GM19025 (cell line): Measurements from ENCODE around the gene PI4K2B.
A peak's percentile ranks its signal among the peaks of the same experiment; 100 is the strongest.
"Not testable (repeated sequence)": the region's sequence is repeated elsewhere in the genome, so short reads cannot be mapped to it uniquely, and the experiment has no call there.

Experiments used
- ATAC-seq: cut with Tn5 transposase; IDR thresholded peaks from one replicate; pipeline ENCODE4 v1.9.1; 2021; ENCODE audit warnings: mild to moderate bottlenecking, low read depth, moderate library complexity; ENCODE audit not compliant: unreplicated experiment

The PI4K2B gene

DNA sequence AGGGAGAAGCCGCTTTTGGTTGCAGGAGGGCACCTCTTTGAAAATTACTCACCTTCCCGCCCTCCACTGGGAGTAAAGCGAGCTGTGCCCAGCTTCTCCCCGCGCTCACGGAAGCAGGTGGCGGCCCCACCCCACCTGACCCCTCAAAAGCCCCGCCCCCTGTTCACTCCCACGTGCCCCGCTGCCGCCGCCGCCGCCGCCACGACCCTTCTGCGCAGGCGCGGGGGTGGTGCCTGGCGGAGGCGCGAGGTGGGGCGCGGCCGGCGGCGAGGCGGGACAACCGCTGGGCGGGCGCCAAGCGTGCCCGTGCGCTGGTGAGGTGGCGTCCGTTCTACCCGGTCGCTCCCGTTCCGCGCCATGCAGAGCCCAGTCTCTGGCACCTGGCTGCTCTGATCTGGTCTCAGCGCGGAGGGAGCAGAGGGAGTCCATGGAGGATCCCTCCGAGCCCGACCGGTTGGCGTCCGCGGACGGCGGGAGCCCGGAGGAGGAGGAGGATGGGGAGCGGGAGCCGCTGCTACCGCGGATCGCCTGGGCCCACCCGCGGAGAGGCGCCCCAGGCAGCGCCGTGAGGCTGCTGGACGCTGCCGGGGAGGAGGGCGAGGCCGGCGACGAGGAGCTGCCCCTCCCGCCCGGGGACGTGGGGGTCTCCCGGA lies at the start of gene PI4K2B:
PI4K2B (plus strand) TSS at position 297 of the 653 bp plus-strand sequence; CDS start at position 428, 131 bp downstream.
- ATAC-seq = peak; percentile 77

- ATAC-seq = no peak
Measured at GRCh38 chr4:25184056-25184455, 49.8 kb upstream of the PI4K2B start.

GRCh38 chr4:25190407-25190806 lies 43.4 kb upstream of the PI4K2B start:
- ATAC-seq = no peak

GRCh38 chr4:25198713-25199112 lies 35.1 kb upstream of the PI4K2B start:
- ATAC-seq = no peak

- ATAC-seq = no peak
Measured at GRCh38 chr4:25207997-25208396, 25.8 kb upstream of the PI4K2B start.

DNA sequence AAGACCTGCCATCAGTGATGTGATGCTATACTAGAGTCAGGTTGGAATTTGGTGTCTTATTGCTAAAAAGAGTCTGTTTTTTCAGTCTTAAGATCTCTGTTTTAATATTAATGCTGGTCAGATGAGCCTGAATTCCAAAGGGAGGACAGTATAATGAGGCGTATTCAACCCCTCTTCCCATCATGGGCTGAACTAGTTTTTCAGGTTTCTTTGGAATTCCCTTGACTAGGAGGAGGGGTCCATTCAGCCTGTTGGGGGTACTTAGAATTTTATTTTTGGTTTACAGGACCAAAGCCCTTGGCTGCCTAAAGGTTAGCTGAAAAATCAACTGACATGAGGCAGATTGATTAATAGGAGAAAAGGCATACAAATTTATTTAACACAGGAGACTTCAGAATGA lies 24.1 kb upstream of the PI4K2B start:
- no peak for ATAC-seq

DNA sequence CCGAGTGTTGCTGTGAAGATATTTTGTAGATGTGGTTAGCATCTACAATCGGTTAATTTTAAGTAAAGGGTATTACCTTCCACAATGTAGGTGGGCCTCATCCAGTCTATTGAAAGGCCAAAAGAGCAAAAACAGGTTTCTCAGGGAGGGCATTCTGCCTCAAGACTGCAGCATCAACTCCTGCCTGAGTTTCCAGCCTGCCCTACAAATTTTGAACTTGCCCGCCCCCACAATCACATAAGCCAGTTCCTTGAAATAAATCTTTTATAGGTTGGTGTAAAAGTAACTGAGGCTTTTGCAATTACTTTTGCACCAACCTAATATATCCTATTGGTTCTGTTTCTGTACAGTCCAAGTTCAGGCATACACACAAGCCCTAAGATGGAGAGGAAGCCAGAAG lies 22.1 kb upstream of the PI4K2B start:
- ATAC-seq = no peak

DNA sequence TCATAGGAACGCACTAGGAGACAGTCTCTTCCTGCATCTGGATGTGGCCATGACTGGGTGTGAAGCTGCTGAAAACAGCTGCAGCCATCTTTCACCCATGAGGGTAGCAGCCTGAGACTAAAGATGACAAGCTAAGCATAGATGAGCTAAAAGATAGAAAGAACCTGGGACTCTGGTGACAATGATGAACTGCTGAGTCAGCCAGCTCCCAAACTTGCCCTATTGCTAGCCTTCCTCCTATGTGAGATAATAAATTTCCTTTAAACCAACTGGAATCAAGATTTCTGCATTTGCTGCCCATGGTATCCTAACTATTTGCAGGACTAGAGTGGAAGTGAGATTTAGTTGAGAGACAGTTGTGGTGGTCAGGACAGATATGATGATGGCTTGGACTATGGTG lies 21.0 kb upstream of the PI4K2B start:
- no peak for ATAC-seq

DNA sequence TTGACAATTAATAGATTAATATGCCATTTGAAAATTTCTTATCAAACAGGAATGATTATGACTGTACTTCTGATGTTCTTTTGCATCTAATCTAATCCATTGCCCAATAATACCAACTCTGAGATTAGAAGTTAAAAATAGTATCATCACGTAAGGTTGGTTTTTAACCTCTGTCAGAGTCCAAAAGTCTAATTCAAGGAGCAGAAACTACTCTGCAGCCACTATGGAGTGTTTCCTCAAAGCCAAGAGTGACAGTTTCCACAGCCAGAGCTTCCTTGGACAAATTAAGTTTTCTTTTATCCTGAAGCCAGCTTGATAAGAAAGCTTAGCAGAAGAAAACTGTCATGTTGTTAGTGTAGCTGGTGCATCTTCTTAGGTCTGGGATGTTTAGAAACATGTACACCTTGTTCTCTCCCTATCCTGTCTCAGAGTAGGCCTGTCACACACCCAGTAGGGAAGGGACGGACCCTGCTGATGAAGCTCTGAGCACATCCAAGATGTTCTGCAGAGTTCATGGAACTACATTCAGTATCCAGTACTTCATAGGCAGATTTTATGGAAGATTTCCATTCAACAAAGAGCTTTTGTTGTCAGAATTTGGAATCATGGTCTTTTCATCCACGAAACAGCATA lies 20.4 kb upstream of the PI4K2B start:
- ATAC-seq = no peak

GRCh38 chr4:25214750-25215149 lies 19.1 kb upstream of the PI4K2B start:
- not testable (repeated sequence) for ATAC-seq

- ATAC-seq = no peak
Measured at GRCh38 chr4:25215511-25215910, 18.3 kb upstream of the PI4K2B start.

DNA sequence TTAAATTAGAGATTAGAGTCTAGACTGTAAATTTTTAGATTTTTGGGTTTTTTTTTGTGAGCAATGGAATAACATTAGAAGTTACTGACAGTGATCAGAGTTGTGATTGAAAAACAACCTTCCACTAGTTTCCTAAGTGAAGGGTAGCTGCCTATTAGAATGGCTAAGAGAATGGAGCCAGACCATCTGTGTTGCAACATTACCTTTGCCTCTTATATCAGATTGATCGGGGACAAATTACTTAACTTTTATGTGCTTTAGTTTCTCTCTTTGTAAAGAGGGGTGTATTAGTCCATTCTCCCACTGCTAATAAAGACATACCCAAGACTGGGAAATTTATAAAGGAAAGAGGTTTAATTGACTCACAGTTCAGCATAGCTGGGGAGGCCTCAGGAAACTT lies 12.5 kb upstream of the PI4K2B start:
- ATAC-seq = no peak

- no peak for ATAC-seq
Measured at GRCh38 chr4:25223802-25224375, 9.9 kb upstream of the PI4K2B start.

- no peak for ATAC-seq
Measured at GRCh38 chr4:25229804-25230203, 4.0 kb upstream of the PI4K2B start.

DNA sequence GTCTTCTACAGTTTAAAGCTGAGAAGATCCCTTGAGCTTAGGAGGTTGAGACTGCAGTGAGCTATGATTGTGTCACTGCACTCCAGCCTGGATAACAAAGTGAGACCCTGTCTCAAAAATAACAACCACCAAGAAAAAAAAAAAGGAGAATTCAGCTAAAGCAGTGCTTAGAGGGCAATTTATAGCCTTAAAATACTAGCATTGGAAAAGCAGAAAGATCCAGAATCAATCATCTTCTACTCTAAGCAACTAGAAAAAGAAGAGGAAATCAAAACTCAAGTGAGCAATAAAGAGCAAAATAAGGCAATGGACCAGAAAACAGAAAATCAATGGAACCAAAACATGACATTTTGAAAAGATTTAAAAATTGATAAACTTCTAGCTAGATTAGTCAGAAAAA lies 639 bp upstream of the PI4K2B start:
- ATAC-seq = no peak

GRCh38 chr4:25234390-25235370 lies 847 bp downstream of the PI4K2B start:
- ATAC-seq = peak; percentile 51

DNA sequence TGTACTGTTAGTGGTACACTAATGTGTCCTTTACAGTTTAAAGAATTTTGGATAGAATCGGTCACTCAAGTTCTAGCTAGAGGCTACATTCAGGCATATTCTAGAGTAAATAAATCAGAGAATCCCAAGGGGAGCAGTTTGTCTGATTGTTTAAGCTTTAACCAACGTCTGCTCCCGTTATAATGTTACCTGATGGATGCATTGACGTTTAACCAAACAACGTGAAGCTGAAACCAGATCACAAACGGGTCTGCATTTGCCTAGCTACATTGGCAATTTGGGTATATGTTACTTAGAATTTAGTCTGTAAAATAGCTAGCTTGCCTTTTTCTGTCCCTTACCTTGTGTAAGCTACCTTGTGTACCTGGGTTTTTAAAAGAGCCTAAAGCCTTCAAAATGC lies 1.6 kb downstream of the PI4K2B start:
- no peak for ATAC-seq

DNA sequence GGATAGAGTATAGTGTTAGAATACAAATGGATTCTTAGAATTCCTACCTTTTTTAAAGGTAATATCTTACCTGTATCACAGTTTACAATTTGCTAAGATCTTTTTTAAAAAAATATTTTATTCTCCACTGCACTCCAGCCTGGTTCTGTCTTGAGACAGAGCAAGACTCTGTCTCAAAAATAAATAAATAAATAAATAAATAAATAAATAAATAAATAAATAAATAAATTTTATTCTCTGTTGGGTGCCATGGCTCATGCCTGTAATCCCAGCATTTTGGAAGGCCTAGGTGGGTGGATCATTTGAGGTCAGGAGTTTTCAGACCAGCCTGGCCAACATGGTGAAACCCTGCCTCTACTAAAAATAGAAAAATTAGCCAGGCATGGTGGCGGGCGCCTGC lies 2.2 kb downstream of the PI4K2B start:
- not testable (repeated sequence) for ATAC-seq

GRCh38 chr4:25236971-25237370 lies 3.1 kb downstream of the PI4K2B start:
- ATAC-seq = no peak

DNA sequence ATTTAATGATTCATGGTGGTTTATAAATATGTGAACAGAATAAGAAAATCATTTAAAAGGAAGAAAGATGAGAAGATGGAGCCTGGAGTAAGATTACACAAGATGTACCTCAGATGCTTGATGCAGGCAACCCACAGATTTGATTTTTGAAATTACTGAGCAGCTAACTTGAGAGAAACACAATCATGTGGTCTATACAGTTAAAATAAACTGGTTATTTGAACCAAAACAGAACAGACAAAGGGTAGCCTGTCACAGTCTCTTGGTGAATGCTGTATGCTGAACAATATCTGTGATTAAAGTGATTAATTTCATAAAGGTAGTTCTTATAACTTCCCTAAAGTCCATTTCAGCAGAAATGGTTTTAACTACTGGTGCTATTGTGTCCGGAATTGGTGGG lies 4.2 kb downstream of the PI4K2B start:
- no peak for ATAC-seq

GRCh38 chr4:25239528-25239927 lies 5.7 kb downstream of the PI4K2B start:
- ATAC-seq = not testable (repeated sequence)
